Glomerular visceral epithelial cell (primary cell): Measurements from ENCODE around the gene SGTB.
"Not testable (repeated sequence)": the region's sequence is repeated elsewhere in the genome, so short reads cannot be mapped to it uniquely, and the experiment has no call there.

Experiments used
- DNase-seq: peaks from one replicate; pipeline ENCODE4 v3.0.0-alpha.2; 2016; ENCODE audit errors: extremely low spot score

The SGTB gene

GRCh38 chr5:65668696-65669095 lies 53.2 kb downstream of the SGTB start:
- no peak for DNase-seq

GRCh38 chr5:65663804-65664521 lies 57.9 kb downstream of the SGTB start:
- peak; percentile 9 for DNase-seq

- no peak for DNase-seq
These were observed 67.2 kb downstream of the SGTB start for GRCh38 chr5:65654713-65655112.

GRCh38 chr5:65651144-65651543 lies 70.8 kb downstream of the SGTB start:
- DNase-seq = no peak

GRCh38 chr5:65647941-65648340 lies 74.0 kb downstream of the SGTB start:
- DNase-seq = no peak

- DNase-seq = no peak
These were observed 75.0 kb downstream of the SGTB start for GRCh38 chr5:65646938-65647337.

GRCh38 chr5:65640240-65640639 lies 81.7 kb downstream of the SGTB start:
- DNase-seq = no peak

- no peak for DNase-seq
These were observed 90.9 kb downstream of the SGTB start for GRCh38 chr5:65630981-65631380.

- no peak for DNase-seq
These were observed 96.2 kb downstream of the SGTB start for GRCh38 chr5:65625743-65626142.

- peak; percentile 88 for DNase-seq
These were observed 97.0 kb downstream of the SGTB start, which contains the start of the genes SHLD3 and TRAPPC13 for GRCh38 chr5:65624571-65625555. SHLD3 (plus strand) TSS chr5:65625027; CDS start chr5:65629588, 4,561 bp downstream. TRAPPC13 (plus strand) TSS chr5:65625027; CDS start chr5:65625061, 34 bp downstream.

GRCh38 chr5:65624025-65624570 lies 97.8 kb downstream of the SGTB start, which contains the start of gene TRIM23:
TRIM23 (minus strand) TSS chr5:65624333; CDS start chr5:65624274, 59 bp downstream.
- peak; percentile 93 for DNase-seq

- DNase-seq = no peak
These were observed 98.4 kb downstream of the SGTB start for GRCh38 chr5:65623482-65623881.

- not testable (repeated sequence) for DNase-seq
These were observed 99.9 kb downstream of the SGTB start for GRCh38 chr5:65621961-65622360.

GRCh38 chr5:65620021-65620420 lies 101.9 kb downstream of the SGTB start:
- DNase-seq = no peak
